Adrenal gland (tissue), 5 donors: ENCODE results near the gene FXYD5.

Experiments
- CTCF ChIP-seq, 6 experiments: fragments of 450-650 bp in 4 of 6; fragments of 200-600 bp in 2 of 6; sonication (generic) in 1 of 6; IDR thresholded peaks; 1 replicate in 5 of 6; 2 replicates in 1 of 6; pipeline versions ENCODE4 v1.5.1 to v1.8.0; 2016 to 2021; ENCODE audit warnings: antibody characterized with exemption in 6 of 6, mild to moderate bottlenecking in 2 of 6, moderate library complexity in 1 of 6
- POLR2A ChIP-seq, 2 donors: fragments of 450-650 bp; IDR thresholded peaks; one replicate each; pipeline ENCODE4 v1.6.1; 2017; ENCODE audit warnings: antibody characterized with exemption in 2 of 2, mild to moderate bottlenecking in 2 of 2, moderate library complexity in 1 of 2
- donor health status: DM: no; HTN: no; CAD: no.

GRCh38 chr19:35202722-35203688 is 48.5 kb downstream of the FXYD5 start:
- TF ChIP-seq CTCF (IDR thresholded peaks at IDR 0.05) (no peak), POLR2A (IDR thresholded peaks at IDR 0.05) (no peak)
